ENCODE data around the gene PSMD11.

DNA sequence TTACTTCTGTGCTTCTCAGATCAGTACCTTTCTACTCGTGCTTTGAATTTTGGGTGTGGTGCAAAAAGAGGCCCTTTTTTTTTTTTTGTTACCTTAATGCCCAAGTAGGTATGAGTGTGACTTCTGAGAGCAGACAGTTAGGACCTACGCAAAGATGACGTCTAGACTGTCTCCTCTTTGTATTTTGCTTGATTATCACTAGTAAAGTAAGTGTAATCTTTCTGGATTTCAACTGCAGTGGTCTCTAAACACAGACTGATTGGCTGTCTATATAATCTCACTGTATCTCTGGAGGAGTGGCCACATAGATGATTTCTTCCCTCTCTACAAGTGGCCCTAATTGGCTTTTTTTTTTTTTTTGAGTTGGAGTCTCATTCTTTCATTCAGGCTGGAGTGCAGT is 30.9 kb downstream of the PSMD11 start:
- TF ChIP-seq, protein P1, sequence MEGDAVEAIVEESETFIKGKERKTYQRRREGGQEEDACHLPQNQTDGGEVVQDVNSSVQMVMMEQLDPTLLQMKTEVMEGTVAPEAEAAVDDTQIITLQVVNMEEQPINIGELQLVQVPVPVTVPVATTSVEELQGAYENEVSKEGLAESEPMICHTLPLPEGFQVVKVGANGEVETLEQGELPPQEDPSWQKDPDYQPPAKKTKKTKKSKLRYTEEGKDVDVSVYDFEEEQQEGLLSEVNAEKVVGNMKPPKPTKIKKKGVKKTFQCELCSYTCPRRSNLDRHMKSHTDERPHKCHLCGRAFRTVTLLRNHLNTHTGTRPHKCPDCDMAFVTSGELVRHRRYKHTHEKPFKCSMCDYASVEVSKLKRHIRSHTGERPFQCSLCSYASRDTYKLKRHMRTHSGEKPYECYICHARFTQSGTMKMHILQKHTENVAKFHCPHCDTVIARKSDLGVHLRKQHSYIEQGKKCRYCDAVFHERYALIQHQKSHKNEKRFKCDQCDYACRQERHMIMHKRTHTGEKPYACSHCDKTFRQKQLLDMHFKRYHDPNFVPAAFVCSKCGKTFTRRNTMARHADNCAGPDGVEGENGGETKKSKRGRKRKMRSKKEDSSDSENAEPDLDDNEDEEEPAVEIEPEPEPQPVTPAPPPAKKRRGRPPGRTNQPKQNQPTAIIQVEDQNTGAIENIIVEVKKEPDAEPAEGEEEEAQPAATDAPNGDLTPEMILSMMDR (IDR thresholded peaks at IDR 0.05): no peak
- TF ChIP-seq, protein P2, sequence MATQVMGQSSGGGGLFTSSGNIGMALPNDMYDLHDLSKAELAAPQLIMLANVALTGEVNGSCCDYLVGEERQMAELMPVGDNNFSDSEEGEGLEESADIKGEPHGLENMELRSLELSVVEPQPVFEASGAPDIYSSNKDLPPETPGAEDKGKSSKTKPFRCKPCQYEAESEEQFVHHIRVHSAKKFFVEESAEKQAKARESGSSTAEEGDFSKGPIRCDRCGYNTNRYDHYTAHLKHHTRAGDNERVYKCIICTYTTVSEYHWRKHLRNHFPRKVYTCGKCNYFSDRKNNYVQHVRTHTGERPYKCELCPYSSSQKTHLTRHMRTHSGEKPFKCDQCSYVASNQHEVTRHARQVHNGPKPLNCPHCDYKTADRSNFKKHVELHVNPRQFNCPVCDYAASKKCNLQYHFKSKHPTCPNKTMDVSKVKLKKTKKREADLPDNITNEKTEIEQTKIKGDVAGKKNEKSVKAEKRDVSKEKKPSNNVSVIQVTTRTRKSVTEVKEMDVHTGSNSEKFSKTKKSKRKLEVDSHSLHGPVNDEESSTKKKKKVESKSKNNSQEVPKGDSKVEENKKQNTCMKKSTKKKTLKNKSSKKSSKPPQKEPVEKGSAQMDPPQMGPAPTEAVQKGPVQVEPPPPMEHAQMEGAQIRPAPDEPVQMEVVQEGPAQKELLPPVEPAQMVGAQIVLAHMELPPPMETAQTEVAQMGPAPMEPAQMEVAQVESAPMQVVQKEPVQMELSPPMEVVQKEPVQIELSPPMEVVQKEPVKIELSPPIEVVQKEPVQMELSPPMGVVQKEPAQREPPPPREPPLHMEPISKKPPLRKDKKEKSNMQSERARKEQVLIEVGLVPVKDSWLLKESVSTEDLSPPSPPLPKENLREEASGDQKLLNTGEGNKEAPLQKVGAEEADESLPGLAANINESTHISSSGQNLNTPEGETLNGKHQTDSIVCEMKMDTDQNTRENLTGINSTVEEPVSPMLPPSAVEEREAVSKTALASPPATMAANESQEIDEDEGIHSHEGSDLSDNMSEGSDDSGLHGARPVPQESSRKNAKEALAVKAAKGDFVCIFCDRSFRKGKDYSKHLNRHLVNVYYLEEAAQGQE (IDR thresholded peaks at IDR 0.05; ENCODE audit: insufficient read depth in 1 of 2, low read depth in 2 of 2, low read length in 1 of 2): no peak
- TF ChIP-seq POLR2AphosphoS5 (IDR thresholded peaks at IDR 0.05; ENCODE audit: low read depth, low read length): no peak

Measured in Panc1 (cell line).